GM18499 (cell line): ENCODE results near the gene B4GALT5.
"Not testable (repeated sequence)": the region's sequence is repeated elsewhere in the genome, so short reads cannot be mapped to it uniquely, and the experiment has no call there.

Experiments
- ATAC-seq: cut with Tn5 transposase; IDR thresholded peaks from one replicate; pipeline ENCODE4 v1.9.1; 2021; ENCODE audit warnings: moderate number of reproducible peaks; ENCODE audit not compliant: insufficient read depth, unreplicated experiment

The B4GALT5 gene

GRCh38 chr20:49713753-49714712 is at the start of gene B4GALT5:
Gene B4GALT5, minus strand, starts transcription at chr20:49713878. Its CDS starts 188 bp downstream, at chr20:49713690.
- ATAC-seq = no peak

- no peak for ATAC-seq
Observed at GRCh38 chr20:49762940-49763766, 49.5 kb upstream of the B4GALT5 start.

GRCh38 chr20:49761888-49762287 is 48.2 kb upstream of the B4GALT5 start:
- ATAC-seq = not testable (repeated sequence)

- no peak for ATAC-seq
Observed at GRCh38 chr20:49759266-49759950, 45.7 kb upstream of the B4GALT5 start.

GRCh38 chr20:49758781-49759180 is 45.1 kb upstream of the B4GALT5 start:
- no peak for ATAC-seq

- ATAC-seq = no peak
Observed at GRCh38 chr20:49757597-49757996, 43.9 kb upstream of the B4GALT5 start.

GRCh38 chr20:49756241-49756640 is 42.6 kb upstream of the B4GALT5 start:
- no peak for ATAC-seq

GRCh38 chr20:49754596-49754995 is 40.9 kb upstream of the B4GALT5 start:
- ATAC-seq = no peak

- ATAC-seq = no peak
Observed at GRCh38 chr20:49753133-49753532, 39.5 kb upstream of the B4GALT5 start.

- no peak for ATAC-seq
Observed at GRCh38 chr20:49752201-49752903, 38.7 kb upstream of the B4GALT5 start.

- no peak for ATAC-seq
Observed at GRCh38 chr20:49751397-49751736, 37.7 kb upstream of the B4GALT5 start.

- ATAC-seq = peak; percentile 60
Observed at GRCh38 chr20:49750611-49751396, 37.1 kb upstream of the B4GALT5 start.

GRCh38 chr20:49749625-49750024 is 35.9 kb upstream of the B4GALT5 start:
- no peak for ATAC-seq

- no peak for ATAC-seq
Observed at GRCh38 chr20:49748525-49748838, 34.8 kb upstream of the B4GALT5 start.

GRCh38 chr20:49747707-49748524 is 34.2 kb upstream of the B4GALT5 start:
- ATAC-seq = no peak

GRCh38 chr20:49742948-49743347 is 29.3 kb upstream of the B4GALT5 start:
- ATAC-seq = no peak

GRCh38 chr20:49741977-49742376 is 28.3 kb upstream of the B4GALT5 start:
- ATAC-seq = no peak

- no peak for ATAC-seq
Observed at GRCh38 chr20:49740807-49741206, 27.1 kb upstream of the B4GALT5 start.

GRCh38 chr20:49739042-49739441 is 25.4 kb upstream of the B4GALT5 start:
- no peak for ATAC-seq
